Measurements from ENCODE around the gene FKTN. TPM values are rescaled to one million over a fixed set of nuclear protein-coding genes. Genes with fewer than 3 reads are reported as not detected.

Gene FKTN
- total RNA-seq, 1 experiment from 2014 or later: 38.3 TPM

DNA sequence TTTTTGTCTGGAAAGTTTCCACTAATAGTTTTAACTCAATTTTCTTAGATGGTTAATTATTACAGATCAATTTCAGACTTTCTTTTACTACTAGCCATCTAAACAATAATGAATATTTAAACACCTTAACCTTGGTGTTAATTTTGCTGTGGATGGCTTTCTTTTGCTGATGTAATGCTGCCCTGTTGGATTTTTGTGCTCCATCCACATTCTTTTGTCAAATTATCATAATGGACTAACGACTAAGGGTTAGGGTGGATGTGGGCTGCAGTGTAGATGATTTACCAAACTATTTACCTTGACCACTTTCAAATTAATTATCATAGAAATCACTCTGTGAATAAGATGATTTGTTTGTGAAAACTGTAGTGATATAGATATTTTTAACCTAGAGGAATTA, 120.8 kb downstream of the FKTN start:
- CTCF ChIA-PET: interaction anchor here (0.7 kb wide), 1 partner anchor 40 kb away, joined by 3 read pairs; no protein-coding TSS in a partner anchor
- no TSS peak for BruUV-seq (replicated peaks)
- POLR2A ChIA-PET: no interaction called here
- DNase-seq (ENCODE audit: unreplicated experiment): no peak
- Mint-ChIP-seq H3K27me3 (ENCODE audit: insufficient read depth, unreplicated experiment) (no peaks in the 10 kb centered on the region), H3K9me3 (ENCODE audit: unreplicated experiment) (no peaks in the 10 kb centered on the region), H3K27ac (ENCODE audit: low read depth, unreplicated experiment) (no peak overlapping the region), H3K4me1 (ENCODE audit: insufficient read depth, unreplicated experiment) (no peaks in the 10 kb centered on the region), H3K36me3 (ENCODE audit: insufficient read depth, unreplicated experiment) (no peaks in the 10 kb centered on the region), H3K4me3 (ENCODE audit: unreplicated experiment) (no peak overlapping the region)
- intact Hi-C loops (cut with micrococcal nuclease): no loop called here
- TF ChIP-seq, protein P1, sequence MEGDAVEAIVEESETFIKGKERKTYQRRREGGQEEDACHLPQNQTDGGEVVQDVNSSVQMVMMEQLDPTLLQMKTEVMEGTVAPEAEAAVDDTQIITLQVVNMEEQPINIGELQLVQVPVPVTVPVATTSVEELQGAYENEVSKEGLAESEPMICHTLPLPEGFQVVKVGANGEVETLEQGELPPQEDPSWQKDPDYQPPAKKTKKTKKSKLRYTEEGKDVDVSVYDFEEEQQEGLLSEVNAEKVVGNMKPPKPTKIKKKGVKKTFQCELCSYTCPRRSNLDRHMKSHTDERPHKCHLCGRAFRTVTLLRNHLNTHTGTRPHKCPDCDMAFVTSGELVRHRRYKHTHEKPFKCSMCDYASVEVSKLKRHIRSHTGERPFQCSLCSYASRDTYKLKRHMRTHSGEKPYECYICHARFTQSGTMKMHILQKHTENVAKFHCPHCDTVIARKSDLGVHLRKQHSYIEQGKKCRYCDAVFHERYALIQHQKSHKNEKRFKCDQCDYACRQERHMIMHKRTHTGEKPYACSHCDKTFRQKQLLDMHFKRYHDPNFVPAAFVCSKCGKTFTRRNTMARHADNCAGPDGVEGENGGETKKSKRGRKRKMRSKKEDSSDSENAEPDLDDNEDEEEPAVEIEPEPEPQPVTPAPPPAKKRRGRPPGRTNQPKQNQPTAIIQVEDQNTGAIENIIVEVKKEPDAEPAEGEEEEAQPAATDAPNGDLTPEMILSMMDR (IDR thresholded peaks at IDR 0.05; ENCODE audit: unreplicated experiment): no peak

DNA sequence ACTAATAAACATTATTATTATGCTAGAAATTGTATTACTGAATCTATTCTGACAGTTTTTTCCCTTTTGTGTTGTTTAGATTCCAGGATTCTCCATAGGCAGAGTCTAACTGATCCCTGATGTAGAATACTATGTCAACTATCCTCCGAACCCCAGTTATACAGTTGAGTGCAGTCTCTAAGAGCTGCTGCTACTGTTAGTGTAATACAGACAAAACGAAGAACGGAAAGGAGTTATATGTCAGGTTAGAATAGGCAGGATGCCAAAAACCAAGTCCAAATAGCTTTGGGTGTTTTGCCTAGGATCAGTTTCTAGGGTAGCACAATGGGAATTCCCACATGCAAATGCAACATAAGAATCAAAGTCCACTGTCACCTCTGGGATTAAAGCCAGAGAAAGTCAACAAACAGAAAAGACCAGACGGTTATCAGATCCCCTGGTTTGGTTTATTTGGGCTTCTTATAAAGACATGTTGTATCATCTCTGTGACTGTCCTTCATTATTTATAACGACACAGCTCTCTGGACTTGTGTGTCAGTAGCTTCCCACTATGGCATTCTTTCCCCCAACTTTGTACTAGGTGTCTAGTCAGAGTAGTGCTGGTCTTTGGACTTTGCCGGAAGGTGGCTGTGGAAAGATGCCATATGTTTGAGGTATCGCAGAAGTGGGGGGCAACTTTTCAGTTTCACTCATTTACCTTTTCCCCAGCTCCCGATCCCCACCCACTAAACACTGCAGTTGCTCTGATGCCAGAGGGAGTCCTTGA, 121.5 kb downstream of the FKTN start:
- H3K27ac Mint-ChIP-seq (ENCODE audit: low read depth, unreplicated experiment): no peak overlapping the region
- ChIA-PET POLR2A (interaction anchor here (0.7 kb wide), 1 partner anchor 1561 kb away, joined by 3 read pairs; no protein-coding TSS in a partner anchor), CTCF (no interaction called here)
- no peaks in the 10 kb centered on the region for H3K9me3 Mint-ChIP-seq (ENCODE audit: unreplicated experiment)
- no TSS peak for BruUV-seq (replicated peaks)
- TF ChIP-seq, protein P1 (IDR thresholded peaks at IDR 0.05; ENCODE audit: unreplicated experiment): no peak
- no peaks in the 10 kb centered on the region for H3K27me3 Mint-ChIP-seq (ENCODE audit: insufficient read depth, unreplicated experiment)
- intact Hi-C loops (cut with micrococcal nuclease): no loop called here
- no peaks in the 10 kb centered on the region for H3K4me1 Mint-ChIP-seq (ENCODE audit: insufficient read depth, unreplicated experiment)
- H3K4me3 Mint-ChIP-seq (ENCODE audit: unreplicated experiment): no peak overlapping the region
- no peaks in the 10 kb centered on the region for H3K36me3 Mint-ChIP-seq (ENCODE audit: insufficient read depth, unreplicated experiment)
- no peak for DNase-seq (ENCODE audit: unreplicated experiment)

DNA sequence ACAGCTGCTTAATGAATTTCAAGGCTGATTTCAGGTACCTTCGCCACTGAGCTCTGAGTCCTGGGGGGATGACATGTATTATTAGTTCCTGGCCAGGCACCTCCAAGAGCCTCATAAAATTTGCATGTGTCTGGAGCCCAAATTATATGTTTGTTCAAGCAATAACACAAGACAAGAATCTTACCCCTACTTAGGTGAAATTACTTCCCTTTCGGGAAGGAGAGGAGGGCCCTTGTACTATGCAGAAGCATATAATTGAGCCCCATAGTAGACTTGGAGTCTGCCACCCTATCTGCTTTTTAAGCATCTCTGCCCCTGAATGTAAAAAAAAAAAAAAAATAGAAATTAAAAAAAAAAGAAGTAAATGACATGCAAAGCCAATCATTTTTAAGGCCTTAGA, 123.4 kb downstream of the FKTN start:
- POLR2A ChIA-PET: interaction anchor here (1.1 kb wide), 1 partner anchor 39 kb away, joined by 3 read pairs; no protein-coding TSS in a partner anchor
- DNase-seq (ENCODE audit: unreplicated experiment): no peak
- no peak overlapping the region for H3K4me3 Mint-ChIP-seq (ENCODE audit: unreplicated experiment)
- TF ChIP-seq, protein P1 (IDR thresholded peaks at IDR 0.05; ENCODE audit: unreplicated experiment): no peak
- H3K27me3 Mint-ChIP-seq (ENCODE audit: insufficient read depth, unreplicated experiment): no peaks in the 10 kb centered on the region
- H3K4me1 Mint-ChIP-seq (ENCODE audit: insufficient read depth, unreplicated experiment): no peaks in the 10 kb centered on the region
- no peaks in the 10 kb centered on the region for H3K9me3 Mint-ChIP-seq (ENCODE audit: unreplicated experiment)
- CTCF ChIA-PET: interaction anchor here (0.6 to 1.2 kb wide), 6 partner anchors 14 to 86 kb away, joined by 3 to 5 read pairs (median 3); no protein-coding TSS in a partner anchor
- no peak overlapping the region for H3K27ac Mint-ChIP-seq (ENCODE audit: low read depth, unreplicated experiment)
- H3K36me3 Mint-ChIP-seq (ENCODE audit: insufficient read depth, unreplicated experiment): no peaks in the 10 kb centered on the region
- BruUV-seq (replicated peaks): no TSS peak
- intact Hi-C loops (cut with micrococcal nuclease): no loop called here

DNA sequence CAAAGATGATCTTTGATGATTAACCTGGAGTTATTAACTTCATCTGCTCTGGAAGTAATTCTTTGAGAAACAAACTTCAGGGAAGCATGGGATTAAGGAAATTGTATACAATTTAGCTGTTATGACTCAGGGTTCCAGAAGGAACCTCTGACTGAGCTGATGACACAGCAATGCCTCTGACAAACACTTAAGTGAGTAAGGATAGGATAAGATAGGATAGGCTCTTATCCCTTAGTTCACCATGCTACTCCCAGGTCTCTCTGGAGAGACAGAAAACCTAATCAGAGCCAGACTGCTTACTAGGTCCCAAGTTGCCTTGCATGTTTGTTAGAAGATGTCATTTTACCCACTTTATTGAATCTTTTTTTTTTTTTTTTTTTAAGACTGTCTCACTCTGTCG, 123.8 kb downstream of the FKTN start:
- no peaks in the 10 kb centered on the region for H3K36me3 Mint-ChIP-seq (ENCODE audit: insufficient read depth, unreplicated experiment)
- H3K27ac Mint-ChIP-seq (ENCODE audit: low read depth, unreplicated experiment): no peak overlapping the region
- H3K4me1 Mint-ChIP-seq (ENCODE audit: insufficient read depth, unreplicated experiment): no peaks in the 10 kb centered on the region
- no peaks in the 10 kb centered on the region for H3K9me3 Mint-ChIP-seq (ENCODE audit: unreplicated experiment)
- ChIA-PET POLR2A (no interaction called here), CTCF (interaction anchor here (0.6 to 0.8 kb wide), 3 partner anchors 12 to 86 kb away, joined by 3 to 5 read pairs (median 3); no protein-coding TSS in a partner anchor)
- TF ChIP-seq, protein P1 (IDR thresholded peaks at IDR 0.05; ENCODE audit: unreplicated experiment): no peak
- BruUV-seq (replicated peaks): no TSS peak
- DNase-seq (ENCODE audit: unreplicated experiment): peak; percentile 13
- H3K27me3 Mint-ChIP-seq (ENCODE audit: insufficient read depth, unreplicated experiment): no peaks in the 10 kb centered on the region
- no peak overlapping the region for H3K4me3 Mint-ChIP-seq (ENCODE audit: unreplicated experiment)
- intact Hi-C loops (cut with micrococcal nuclease): no loop called here

All from MCF 10A (cell line).